IMR-90 (cell line): Measurements from ENCODE around the gene HNF1B. TPM values are rescaled to one million over a fixed set of nuclear protein-coding genes. Genes with fewer than 3 reads are reported as not detected.

Source experiments
- ATAC-seq: fragments of 200-7000 bp; cut with Tn5 transposase; 2 replicates; pipeline ENCODE4 v1.9.1; 2020; ENCODE audit warnings: low read depth, mild to moderate bottlenecking, moderate library complexity
- BruUV-seq: library from RNA; stranded (reverse); fragments of 400-500 nt; replicated peaks from 2 replicates; lab custom pipeline; 2021; lab: Mats Ljungman, UMichigan
- CTCF ChIA-PET: fragments of 300-600 bp; formaldehyde crosslinking; extraction: SDS; loops from one replicate; lab custom pipeline; 2021; ENCODE audit warnings: antibody characterized with exemption; lab: Yijun Ruan, JAX
- POLR2A ChIA-PET: fragments of 300-600 bp; sonication (Branson Sonifier 250); formaldehyde crosslinking; loops from one replicate; lab custom pipeline; 2022; ENCODE audit warnings: antibody characterized with exemption; ENCODE audit not compliant: unreplicated experiment; lab: Charles Lee
- DNase-seq: peaks from one replicate; pipeline ENCODE4 v3.0.0; 2013
- H2AFZ ChIP-seq: replicated peaks from 2 replicates; pipeline ENCODE3; 2013; ENCODE audit warnings: low read length, mild to moderate bottlenecking; ENCODE audit not compliant: poor library complexity
- H2AK5ac ChIP-seq: 2 replicates; pipeline ENCODE4 v1.6.1; 2013; ENCODE audit warnings: low read depth, low read length, inconsistent platforms
- H2AK9ac ChIP-seq: replicated peaks from 2 replicates; pipeline ENCODE3; 2013; ENCODE audit warnings: mild to moderate bottlenecking, low read depth, low read length, moderate library complexity; ENCODE audit not compliant: poor library complexity
- H2BK120ac ChIP-seq: 2 replicates; pipeline ENCODE4 v1.6.1; 2013; ENCODE audit warnings: low read depth, low read length, inconsistent platforms
- H2BK15ac ChIP-seq: 3 replicates; pipeline ENCODE4 v1.6.1; 2013; ENCODE audit warnings: low read depth, low read length, inconsistent platforms
- H2BK20ac ChIP-seq: 2 replicates; pipeline ENCODE4 v1.6.1; 2013; ENCODE audit warnings: low read depth, mild to moderate bottlenecking, inconsistent platforms, low read length, moderate library complexity
- H2BK5ac ChIP-seq: 2 replicates; pipeline ENCODE4 v1.6.1; 2013; ENCODE audit warnings: mild to moderate bottlenecking, low read depth, low read length, inconsistent platforms; ENCODE audit not compliant: poor library complexity, severe bottlenecking
- H3K14ac ChIP-seq: replicated peaks from 2 replicates; pipeline ENCODE4 v1.6.1; 2013; ENCODE audit warnings: low read depth, low read length, inconsistent platforms
- H3K18ac ChIP-seq: 2 replicates; pipeline ENCODE4 v1.6.1; 2013; ENCODE audit warnings: low read depth, low read length, control low read depth
- H3K23ac ChIP-seq: 2 replicates; pipeline ENCODE4 v1.6.1; 2013; ENCODE audit warnings: low read depth, low read length, inconsistent platforms
- H3K27ac ChIP-seq: 2 replicates; pipeline ENCODE4 v1.5.1; 2013; ENCODE audit warnings: mild to moderate bottlenecking, control low read depth, low read length; ENCODE audit not compliant: insufficient read depth
- H3K27me3 ChIP-seq: 2 replicates; pipeline ENCODE4 v1.6.1; 2013; ENCODE audit warnings: low read length; ENCODE audit not compliant: control insufficient read depth, insufficient read depth
- H3K36me3 ChIP-seq: 2 replicates; pipeline ENCODE4 v1.6.1; 2013; ENCODE audit warnings: low read length, mixed read lengths; ENCODE audit not compliant: control insufficient read depth, insufficient read depth
- H3K4ac ChIP-seq: 2 replicates; pipeline ENCODE4 v1.6.1; 2013; ENCODE audit warnings: low read depth, low read length, inconsistent platforms
- H3K4me1 ChIP-seq: 2 replicates; pipeline ENCODE4 v1.6.1; 2013; ENCODE audit warnings: low read length, mixed read lengths; ENCODE audit not compliant: control insufficient read depth, insufficient read depth
- H3K4me2 ChIP-seq: 2 replicates; pipeline ENCODE4 v1.6.1; 2013; ENCODE audit warnings: low read depth, mild to moderate bottlenecking, control low read depth, low read length, moderate library complexity
- H3K4me3 ChIP-seq: 2 replicates; pipeline ENCODE4 v1.5.1; 2013; ENCODE audit warnings: low read depth, mild to moderate bottlenecking, control low read depth, low read length, moderate library complexity; ENCODE audit not compliant: insufficient read depth
- H3K56ac ChIP-seq: 2 replicates; pipeline ENCODE4 v1.6.1; 2013; ENCODE audit warnings: low read length, inconsistent platforms; ENCODE audit not compliant: insufficient read depth; ENCODE audit errors: extremely low read depth
- H3K79me1 ChIP-seq, 2 experiments: 2 replicates each; pipeline ENCODE4 v1.6.1; 2013; ENCODE audit warnings: low read length in 2 of 2, inconsistent platforms in 1 of 2, low read depth in 1 of 2
- H3K9ac ChIP-seq: 2 replicates; pipeline ENCODE4 v1.6.1; 2013; ENCODE audit warnings: low read depth, low read length, control low read depth
- H3K9me1 ChIP-seq: 2 replicates; pipeline ENCODE4 v1.6.1; 2013; ENCODE audit warnings: low read length, inconsistent platforms; ENCODE audit not compliant: insufficient read depth
- H3K9me3 ChIP-seq: 2 replicates; pipeline ENCODE4 v1.6.1; 2013; ENCODE audit warnings: low read length; ENCODE audit not compliant: control insufficient read depth, insufficient read depth
- H4K20me1 ChIP-seq: 2 replicates; pipeline ENCODE4 v1.6.1; 2013; ENCODE audit warnings: low read length, inconsistent platforms; ENCODE audit not compliant: insufficient read depth
- H4K5ac ChIP-seq: 2 replicates; pipeline ENCODE4 v1.6.1; 2013; ENCODE audit warnings: mild to moderate bottlenecking, low read depth, low read length, control low read depth
- H4K8ac ChIP-seq, 2 experiments: 2 replicates each; pipeline ENCODE4 v1.6.1; 2013; ENCODE audit warnings: low read depth in 2 of 2, low read length in 2 of 2, control low read depth in 1 of 2, inconsistent platforms in 1 of 2
- H4K91ac ChIP-seq: 2 replicates; pipeline ENCODE4 v1.6.1; 2013; ENCODE audit warnings: low read depth, low read length, inconsistent platforms; ENCODE audit not compliant: insufficient read depth
- BHLHE40 ChIP-seq: fragments of 150-350 bp; IDR thresholded peaks from 2 replicates; pipeline ENCODE4 v1.6.1; 2016; ENCODE audit warnings: mild to moderate bottlenecking, low read depth, low read length
- CEBPB ChIP-seq: IDR thresholded peaks from 2 replicates; pipeline ENCODE4 v1.6.1; 2012; ENCODE audit warnings: low read depth, low read length, improper control_type of control experiment
- CHD1 ChIP-seq: IDR thresholded peaks from 2 replicates; pipeline ENCODE4 v1.6.1; 2012; ENCODE audit warnings: low read depth, low read length, improper control_type of control experiment
- CTCF ChIP-seq: conservative IDR thresholded peaks from 2 replicates; pipeline ENCODE4 v1.5.1; 2012; ENCODE audit warnings: mild to moderate bottlenecking, low read depth, low read length, improper control_type of control experiment
- MAZ ChIP-seq: IDR thresholded peaks from 2 replicates; pipeline ENCODE4 v1.6.1; 2012; ENCODE audit warnings: low read depth, mild to moderate bottlenecking, low read length, improper control_type of control experiment, moderate library complexity, borderline replicate concordance
- MXI1 ChIP-seq: IDR thresholded peaks from 2 replicates; pipeline ENCODE4 v1.6.1; 2012; ENCODE audit warnings: low read depth, mild to moderate bottlenecking, low read length, moderate library complexity, borderline replicate concordance
- NFE2L2 ChIP-seq: fragments of 150-350 bp; IDR thresholded peaks from 2 replicates; pipeline ENCODE4 v1.6.1; 2016; ENCODE audit warnings: low read depth, mild to moderate bottlenecking, low read length
- RAD21 ChIP-seq: IDR thresholded peaks from 2 replicates; pipeline ENCODE4 v1.6.1; 2012; ENCODE audit warnings: low read length, improper control_type of control experiment
- RCOR1 ChIP-seq: IDR thresholded peaks from 2 replicates; pipeline ENCODE4 v1.6.1; 2012; ENCODE audit warnings: mild to moderate bottlenecking, low read length, improper control_type of control experiment; ENCODE audit not compliant: insufficient replicate concordance
- RFX5 ChIP-seq: IDR thresholded peaks from 2 replicates; pipeline ENCODE4 v1.8.0; 2012; ENCODE audit warnings: low read depth, mild to moderate bottlenecking, low read length, moderate library complexity
- SMC3 ChIP-seq: fragments of 150-350 bp; IDR thresholded peaks from 2 replicates; pipeline ENCODE4 v1.6.1; 2016; ENCODE audit warnings: low read depth, mild to moderate bottlenecking, antibody characterized with exemption, low read length, moderate library complexity
- WGBS, 2 experiments: methylation state at CpG; one replicate each; pipeline versions ENCODE4 v1.1.5 to v1.1.7; 2013; ENCODE audit warnings: missing lambda C conversion rate in 2 of 2; ENCODE audit not compliant: insufficient read length in 1 of 2; ENCODE audit errors: extremely low coverage in 2 of 2; 5-methylcytosine and 5-hydroxymethylcytosine counted together
- dilution Hi-C: fragments of 300-500 bp; cut with HindIII; formaldehyde crosslinking; loops from one replicate; pipeline ENCODE4 v1.14.3; 2018; ENCODE audit warnings: low sequenced_read_pairs; ENCODE audit not compliant: unreplicated experiment
- in situ Hi-C: fragments of 300-500 bp; cut with MboI; formaldehyde crosslinking; loops from 3 replicates; pipeline ENCODE4 v1.14.3; 2019; ENCODE audit warnings: low sequenced_read_pairs, inconsistent platforms, mixed read lengths
- intact Hi-C: fragments of 100-400 bp; cut with micrococcal nuclease; formaldehyde crosslinking; loops from 2 replicates; pipeline ENCODE4 v1.10.0; 2022
- polyA plus RNA-seq, 3 experiments: library from polyadenylated mRNA; depleted of rRNA; stranded (reverse); fragments of >200 nt; gene quantifications; 2 replicates each; pipeline ENCODE4 v1.2.3, GENCODE V29; 2012; ENCODE audit warnings: low replicate concordance in 1 of 3
- total RNA-seq: library from RNA; depleted of rRNA; stranded (reverse); fragments of >200 nt; gene quantifications from 2 replicates; pipeline ENCODE4 v1.2.3, GENCODE V29; 2012

HNF1B gene
- total and polyA plus RNA-seq, 2 of the 4 experiments (the other 2 are of a cell fraction): not detected

GRCh38 chr17:37791447-37792399 lies 46.9 kb upstream of the HNF1B start:
- H2BK5ac ChIP-seq: no peak overlapping the region
- CTCF ChIA-PET: interaction anchor here (0.5 to 1.2 kb wide), 4 partner anchors 12 to 24 kb away, joined by 3 to 7 read pairs (median 4); no protein-coding TSS in a partner anchor
- no peak overlapping the region for H3K23ac ChIP-seq
- no peak overlapping the region; the same call in 1 of the 2 replicates for H4K91ac ChIP-seq
- in situ Hi-C loops: no loop called here
- ATAC-seq: no peak; the same call in 1 of the 2 replicates
- no peak overlapping the region for H3K4me2 ChIP-seq
- TF ChIP-seq CHD1 (no peak), MXI1 (no peak), CEBPB (no peak), RAD21 (peak; percentile 19; the same call in 1 of the 2 replicates), NFE2L2 (no peak), MAZ (no peak), BHLHE40 (0 out of 2 replicates have a peak, but pooled peaks have one; percentile 5), RFX5 (no peak), CTCF (peak; percentile 42), RCOR1 (no peak), SMC3 (0 out of 2 replicates have a peak, but pooled peaks have one; percentile 9)
- no peak overlapping the region for H3K56ac ChIP-seq
- BruUV-seq: no TSS peak
- H3K4ac ChIP-seq: peak overlapping the region; percentile 46; the same call in 1 of the 2 replicates
- peaks cover 3% of the 10 kb centered on the region; the same call in 1 of the 2 replicates for H3K9me1 ChIP-seq
- no peaks in the 10 kb centered on the region for H4K20me1 ChIP-seq
- no peaks in the 10 kb centered on the region for H3K9me3 ChIP-seq
- POLR2A ChIA-PET: interaction anchor here (0.5 kb wide), 1 partner anchor 120 kb away, joined by 7 read pairs; no protein-coding TSS in a partner anchor
- H3K14ac ChIP-seq: 0 out of 2 replicates have a peak overlapping the region, but pooled peaks have one; percentile 39
- no peak overlapping the region for H2AK9ac ChIP-seq
- H2BK15ac ChIP-seq: peak overlapping the region; percentile 19; the same call in 1 of the 3 replicates
- H3K36me3 ChIP-seq: no peaks in the 10 kb centered on the region
- H2AFZ ChIP-seq: no peak overlapping the region
- H2BK120ac ChIP-seq: peak overlapping the region; percentile 63; the same call in 1 of the 2 replicates
- H3K4me3 ChIP-seq: no peak overlapping the region
- H2AK5ac ChIP-seq: no peak overlapping the region
- DNase-seq: peak; percentile 51
- 100% methylated on average over 1 of the region's 19 CpGs; no CpG with 5 or more reads in 1 of the 2 experiments for WGBS, 2 experiments
- no peaks in the 10 kb centered on the region for H3K27me3 ChIP-seq
- no peaks in the 10 kb centered on the region for H3K79me1 ChIP-seq
- 0 out of 2 replicates have a peak overlapping the region, but pooled peaks have one; percentile 2 for H2BK20ac ChIP-seq
- intact Hi-C loops: loop anchor here (10.0 kb wide), 1 partner anchor 77 kb away; no protein-coding TSS in a partner anchor
- H3K18ac ChIP-seq: no peak overlapping the region
- H3K4me1 ChIP-seq: peaks cover 15% of the 10 kb centered on the region
- no peak overlapping the region for H3K27ac ChIP-seq
- H3K9ac ChIP-seq: no peak overlapping the region
- dilution Hi-C loops: no loop called here
- H4K8ac ChIP-seq: no peak overlapping the region
- no peak overlapping the region for H4K5ac ChIP-seq
